IMR-90 (cell line): ENCODE results near the gene EFCAB8. TPM values are rescaled to one million over a fixed set of nuclear protein-coding genes. Genes with fewer than 3 reads are reported as not detected.

Experiments
- ATAC-seq: fragments of 200-7000 bp; cut with Tn5 transposase; 2 replicates; pipeline ENCODE4 v1.9.1; 2020; ENCODE audit warnings: low read depth, mild to moderate bottlenecking, moderate library complexity
- BruUV-seq: library from RNA; stranded (reverse); fragments of 400-500 nt; replicated peaks from 2 replicates; lab custom pipeline; 2021; lab: Mats Ljungman, UMichigan
- CTCF ChIA-PET: fragments of 300-600 bp; formaldehyde crosslinking; extraction: SDS; loops from one replicate; lab custom pipeline; 2021; ENCODE audit warnings: antibody characterized with exemption; lab: Yijun Ruan, JAX
- POLR2A ChIA-PET: fragments of 300-600 bp; sonication (Branson Sonifier 250); formaldehyde crosslinking; loops from one replicate; lab custom pipeline; 2022; ENCODE audit warnings: antibody characterized with exemption; ENCODE audit not compliant: unreplicated experiment; lab: Charles Lee
- DNase-seq: peaks from one replicate; pipeline ENCODE4 v3.0.0; 2013
- H2AFZ ChIP-seq: replicated peaks from 2 replicates; pipeline ENCODE3; 2013; ENCODE audit warnings: low read length, mild to moderate bottlenecking; ENCODE audit not compliant: poor library complexity
- H2AK5ac ChIP-seq: 2 replicates; pipeline ENCODE4 v1.6.1; 2013; ENCODE audit warnings: low read depth, low read length, inconsistent platforms
- H2AK9ac ChIP-seq: replicated peaks from 2 replicates; pipeline ENCODE3; 2013; ENCODE audit warnings: mild to moderate bottlenecking, low read depth, low read length, moderate library complexity; ENCODE audit not compliant: poor library complexity
- H2BK120ac ChIP-seq: 2 replicates; pipeline ENCODE4 v1.6.1; 2013; ENCODE audit warnings: low read depth, low read length, inconsistent platforms
- H2BK15ac ChIP-seq: 3 replicates; pipeline ENCODE4 v1.6.1; 2013; ENCODE audit warnings: low read depth, low read length, inconsistent platforms
- H2BK20ac ChIP-seq: 2 replicates; pipeline ENCODE4 v1.6.1; 2013; ENCODE audit warnings: low read depth, mild to moderate bottlenecking, inconsistent platforms, low read length, moderate library complexity
- H2BK5ac ChIP-seq: 2 replicates; pipeline ENCODE4 v1.6.1; 2013; ENCODE audit warnings: mild to moderate bottlenecking, low read depth, low read length, inconsistent platforms; ENCODE audit not compliant: poor library complexity, severe bottlenecking
- H3K14ac ChIP-seq: replicated peaks from 2 replicates; pipeline ENCODE4 v1.6.1; 2013; ENCODE audit warnings: low read depth, low read length, inconsistent platforms
- H3K18ac ChIP-seq: 2 replicates; pipeline ENCODE4 v1.6.1; 2013; ENCODE audit warnings: low read depth, low read length, control low read depth
- H3K23ac ChIP-seq: 2 replicates; pipeline ENCODE4 v1.6.1; 2013; ENCODE audit warnings: low read depth, low read length, inconsistent platforms
- H3K27ac ChIP-seq: 2 replicates; pipeline ENCODE4 v1.5.1; 2013; ENCODE audit warnings: mild to moderate bottlenecking, control low read depth, low read length; ENCODE audit not compliant: insufficient read depth
- H3K27me3 ChIP-seq: 2 replicates; pipeline ENCODE4 v1.6.1; 2013; ENCODE audit warnings: low read length; ENCODE audit not compliant: control insufficient read depth, insufficient read depth
- H3K36me3 ChIP-seq: 2 replicates; pipeline ENCODE4 v1.6.1; 2013; ENCODE audit warnings: low read length, mixed read lengths; ENCODE audit not compliant: control insufficient read depth, insufficient read depth
- H3K4ac ChIP-seq: 2 replicates; pipeline ENCODE4 v1.6.1; 2013; ENCODE audit warnings: low read depth, low read length, inconsistent platforms
- H3K4me1 ChIP-seq: 2 replicates; pipeline ENCODE4 v1.6.1; 2013; ENCODE audit warnings: low read length, mixed read lengths; ENCODE audit not compliant: control insufficient read depth, insufficient read depth
- H3K4me2 ChIP-seq: 2 replicates; pipeline ENCODE4 v1.6.1; 2013; ENCODE audit warnings: low read depth, mild to moderate bottlenecking, control low read depth, low read length, moderate library complexity
- H3K4me3 ChIP-seq: 2 replicates; pipeline ENCODE4 v1.5.1; 2013; ENCODE audit warnings: low read depth, mild to moderate bottlenecking, control low read depth, low read length, moderate library complexity; ENCODE audit not compliant: insufficient read depth
- H3K56ac ChIP-seq: 2 replicates; pipeline ENCODE4 v1.6.1; 2013; ENCODE audit warnings: low read length, inconsistent platforms; ENCODE audit not compliant: insufficient read depth; ENCODE audit errors: extremely low read depth
- H3K79me1 ChIP-seq, 2 experiments: 2 replicates each; pipeline ENCODE4 v1.6.1; 2013; ENCODE audit warnings: low read length in 2 of 2, inconsistent platforms in 1 of 2, low read depth in 1 of 2
- H3K9ac ChIP-seq: 2 replicates; pipeline ENCODE4 v1.6.1; 2013; ENCODE audit warnings: low read depth, low read length, control low read depth
- H3K9me1 ChIP-seq: 2 replicates; pipeline ENCODE4 v1.6.1; 2013; ENCODE audit warnings: low read length, inconsistent platforms; ENCODE audit not compliant: insufficient read depth
- H3K9me3 ChIP-seq: 2 replicates; pipeline ENCODE4 v1.6.1; 2013; ENCODE audit warnings: low read length; ENCODE audit not compliant: control insufficient read depth, insufficient read depth
- H4K20me1 ChIP-seq: 2 replicates; pipeline ENCODE4 v1.6.1; 2013; ENCODE audit warnings: low read length, inconsistent platforms; ENCODE audit not compliant: insufficient read depth
- H4K5ac ChIP-seq: 2 replicates; pipeline ENCODE4 v1.6.1; 2013; ENCODE audit warnings: mild to moderate bottlenecking, low read depth, low read length, control low read depth
- H4K8ac ChIP-seq, 2 experiments: 2 replicates each; pipeline ENCODE4 v1.6.1; 2013; ENCODE audit warnings: low read depth in 2 of 2, low read length in 2 of 2, control low read depth in 1 of 2, inconsistent platforms in 1 of 2
- H4K91ac ChIP-seq: 2 replicates; pipeline ENCODE4 v1.6.1; 2013; ENCODE audit warnings: low read depth, low read length, inconsistent platforms; ENCODE audit not compliant: insufficient read depth
- CEBPB ChIP-seq: IDR thresholded peaks from 2 replicates; pipeline ENCODE4 v1.6.1; 2012; ENCODE audit warnings: low read depth, low read length, improper control_type of control experiment
- CHD1 ChIP-seq: IDR thresholded peaks from 2 replicates; pipeline ENCODE4 v1.6.1; 2012; ENCODE audit warnings: low read depth, low read length, improper control_type of control experiment
- MAFK ChIP-seq: IDR thresholded peaks from 2 replicates; pipeline ENCODE4 v1.6.1; 2012; ENCODE audit warnings: low read depth, low read length, improper control_type of control experiment
- MXI1 ChIP-seq: IDR thresholded peaks from 2 replicates; pipeline ENCODE4 v1.6.1; 2012; ENCODE audit warnings: low read depth, mild to moderate bottlenecking, low read length, moderate library complexity, borderline replicate concordance
- POLR2A ChIP-seq: IDR thresholded peaks from 2 replicates; pipeline ENCODE4 v1.6.1; 2012; ENCODE audit warnings: mild to moderate bottlenecking, low read depth, low read length
- RFX5 ChIP-seq: IDR thresholded peaks from 2 replicates; pipeline ENCODE4 v1.8.0; 2012; ENCODE audit warnings: low read depth, mild to moderate bottlenecking, low read length, moderate library complexity
- WGBS, 2 experiments: methylation state at CpG; one replicate each; pipeline versions ENCODE4 v1.1.5 to v1.1.7; 2013; ENCODE audit warnings: missing lambda C conversion rate in 2 of 2; ENCODE audit not compliant: insufficient read length in 1 of 2; ENCODE audit errors: extremely low coverage in 2 of 2; 5-methylcytosine and 5-hydroxymethylcytosine counted together
- dilution Hi-C: fragments of 300-500 bp; cut with HindIII; formaldehyde crosslinking; loops from one replicate; pipeline ENCODE4 v1.14.3; 2018; ENCODE audit warnings: low sequenced_read_pairs; ENCODE audit not compliant: unreplicated experiment
- in situ Hi-C: fragments of 300-500 bp; cut with MboI; formaldehyde crosslinking; loops from 3 replicates; pipeline ENCODE4 v1.14.3; 2019; ENCODE audit warnings: low sequenced_read_pairs, inconsistent platforms, mixed read lengths
- intact Hi-C: fragments of 100-400 bp; cut with micrococcal nuclease; formaldehyde crosslinking; loops from 2 replicates; pipeline ENCODE4 v1.10.0; 2022
- polyA plus RNA-seq, 3 experiments: library from polyadenylated mRNA; depleted of rRNA; stranded (reverse); fragments of >200 nt; gene quantifications; 2 replicates each; pipeline ENCODE4 v1.2.3, GENCODE V29; 2012; ENCODE audit warnings: low replicate concordance in 1 of 3
- total RNA-seq: library from RNA; depleted of rRNA; stranded (reverse); fragments of >200 nt; gene quantifications from 2 replicates; pipeline ENCODE4 v1.2.3, GENCODE V29; 2012

Gene EFCAB8
- total and polyA plus RNA-seq, 2 of the 4 experiments (the other 2 are of a cell fraction): not detected

- H2BK20ac ChIP-seq: no peak overlapping the region
- ChIA-PET CTCF (no interaction called here), POLR2A (no interaction called here)
- H3K4me3 ChIP-seq: no peak overlapping the region
- no peak overlapping the region for H3K18ac ChIP-seq
- no TSS peak for BruUV-seq
- no CpG with 5 or more reads among the region's 2 CpGs for WGBS, 2 experiments
- no peak overlapping the region for H3K4ac ChIP-seq
- no peak overlapping the region for H2AK9ac ChIP-seq
- H4K20me1 ChIP-seq: peaks cover 44% of the 10 kb centered on the region
- H2BK5ac ChIP-seq: no peak overlapping the region
- peaks cover 42% of the 10 kb centered on the region for H3K36me3 ChIP-seq
- H2AK5ac ChIP-seq: no peak overlapping the region
- H4K8ac ChIP-seq: no peak overlapping the region
- H2BK120ac ChIP-seq: no peak overlapping the region
- H4K91ac ChIP-seq: no peak overlapping the region
- no peak overlapping the region for H3K27ac ChIP-seq
- H3K14ac ChIP-seq: no peak overlapping the region
- intact Hi-C loops: no loop called here
- no peaks in the 10 kb centered on the region for H3K27me3 ChIP-seq
- H3K9me1 ChIP-seq: peaks cover 8% of the 10 kb centered on the region; the same call in 1 of the 2 replicates
- no peak overlapping the region for H3K9ac ChIP-seq
- H3K9me3 ChIP-seq: no peaks in the 10 kb centered on the region
- dilution Hi-C loops: no loop called here
- H3K23ac ChIP-seq: no peak overlapping the region
- H3K79me1 ChIP-seq: peaks cover 28 to 76% of the 10 kb centered on the region in 2 experiments
- no peak overlapping the region for H2AFZ ChIP-seq
- H3K4me2 ChIP-seq: no peak overlapping the region
- no peak overlapping the region for H4K5ac ChIP-seq
- DNase-seq (peak; percentile 37), ATAC-seq (peak; percentile 66)
- in situ Hi-C loops: no loop called here
- peaks cover 3% of the 10 kb centered on the region; the same call in 1 of the 2 replicates for H3K4me1 ChIP-seq
- no peak overlapping the region for H3K56ac ChIP-seq
- no peak overlapping the region for H2BK15ac ChIP-seq
- TF ChIP-seq CEBPB (no peak), MAFK (no peak), POLR2A (no peak), RFX5 (no peak), CHD1 (no peak), MXI1 (no peak)
Observed at GRCh38 chr20:32845786-32846185, 12.9 kb upstream of the EFCAB8 start.
